ENCODE data around the gene PRICKLE4.

- TF ChIP-seq ZNF263 (CRISPR knock-in tag; IDR thresholded peaks at IDR 0.05; ENCODE audit: low read depth) = no peak
- no peak for TF ChIP-seq FOXP1 (CRISPR knock-in tag; IDR thresholded peaks at IDR 0.05; ENCODE audit: borderline replicate concordance)
- no peak for TF ChIP-seq CTCF (IDR thresholded peaks at IDR 0.05)
- no peak for TF ChIP-seq PREB (CRISPR knock-in tag; IDR thresholded peaks at IDR 0.05; ENCODE audit: borderline replicate concordance)
- no peak for TF ChIP-seq FOXK1 (CRISPR knock-in tag; IDR thresholded peaks at IDR 0.05)
Measured at GRCh38 chr6:41774841-41775240, 5.7 kb upstream of the PRICKLE4 start.
